HG02678 (cell line): ENCODE results near the gene ZNF628.
"Not testable (repeated sequence)": the region's sequence is repeated elsewhere in the genome, so short reads cannot be mapped to it uniquely, and the experiment has no call there.

Experiments
- ATAC-seq: cut with Tn5 transposase; IDR thresholded peaks from one replicate; pipeline ENCODE4 v1.9.1; 2021; ENCODE audit warnings: mild to moderate bottlenecking, moderate library complexity; ENCODE audit not compliant: unreplicated experiment

ZNF628 gene

GRCh38 chr19:55495646-55496349, 19.4 kb downstream of the ZNF628 start:
- no peak for ATAC-seq

- not testable (repeated sequence) for ATAC-seq
Measured at GRCh38 chr19:55496820-55497219, 20.4 kb downstream of the ZNF628 start.

GRCh38 chr19:55497763-55498162, 21.3 kb downstream of the ZNF628 start:
- no peak for ATAC-seq

- ATAC-seq, result no peak
Measured at GRCh38 chr19:55498246-55498840, 21.9 kb downstream of the ZNF628 start.

- ATAC-seq, result no peak
Measured at GRCh38 chr19:55500368-55500952, 24.0 kb downstream of the ZNF628 start.

- no peak for ATAC-seq
Measured at GRCh38 chr19:55502197-55502952, 26.0 kb downstream of the ZNF628 start.

- no peak for ATAC-seq
Measured at GRCh38 chr19:55503157-55503501, 26.7 kb downstream of the ZNF628 start.

GRCh38 chr19:55503502-55504251, 27.3 kb downstream of the ZNF628 start:
- peak; percentile 91 for ATAC-seq

- ATAC-seq, result no peak
Measured at GRCh38 chr19:55504252-55504603, 27.8 kb downstream of the ZNF628 start.

GRCh38 chr19:55504981-55505380, 28.6 kb downstream of the ZNF628 start:
- ATAC-seq, result no peak

- ATAC-seq, result no peak
Measured at GRCh38 chr19:55508120-55508519, 31.7 kb downstream of the ZNF628 start.

- ATAC-seq, result peak; percentile 98
Measured at GRCh38 chr19:55516878-55517620, 40.6 kb downstream of the ZNF628 start.

GRCh38 chr19:55519451-55520311, 43.3 kb downstream of the ZNF628 start:
- ATAC-seq, result no peak

- no peak for ATAC-seq
Measured at GRCh38 chr19:55520691-55521292, 44.4 kb downstream of the ZNF628 start.

- ATAC-seq, result no peak
Measured at GRCh38 chr19:55525289-55526101, 49.1 kb downstream of the ZNF628 start.

GRCh38 chr19:55526216-55527196, 50.1 kb downstream of the ZNF628 start:
- ATAC-seq, result no peak
